NCI-H446 (cell line): ENCODE data around the gene STX8.

Source experiments
- DNase-seq, 2 experiments: peaks; one replicate each; lab custom pipeline; 2025; lab: John Stamatoyannopoulos, UW

The STX8 gene

DNA sequence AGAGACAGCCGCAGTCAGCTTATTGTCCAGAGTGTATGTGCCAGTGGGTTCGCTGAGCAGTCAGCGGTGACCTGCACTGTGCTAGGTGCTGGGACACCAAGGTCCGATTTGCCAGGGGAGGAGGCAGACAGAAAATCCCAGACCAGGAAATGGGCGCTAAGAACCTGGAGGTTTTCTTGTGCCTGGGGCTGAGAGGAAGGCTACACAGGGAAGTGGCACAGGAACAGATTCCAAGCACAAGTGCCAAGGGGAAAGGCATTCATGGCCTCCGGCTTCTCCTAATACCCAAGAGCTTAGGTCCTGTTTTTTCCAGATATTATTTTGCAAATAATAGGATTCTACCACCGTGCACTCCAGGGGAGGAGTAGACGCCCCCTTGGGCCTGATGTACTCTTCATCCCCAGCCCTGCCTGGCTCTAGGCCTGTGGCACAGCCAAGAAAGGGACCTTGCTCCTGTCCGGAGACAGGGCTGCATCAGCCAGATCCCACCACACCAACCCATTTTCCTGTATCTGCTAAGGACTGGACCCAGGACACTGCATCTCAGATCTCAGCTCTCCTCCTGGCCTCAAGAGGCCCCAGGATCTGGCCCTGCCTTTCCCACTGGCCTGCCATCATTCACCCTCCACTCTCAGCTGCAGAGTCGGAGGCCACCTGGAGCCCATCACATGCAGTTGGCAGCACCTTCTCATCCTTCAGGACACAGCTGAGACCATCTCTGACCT, 367.1 kb downstream of the STX8 start:
- DNase-seq = no peak

DNA sequence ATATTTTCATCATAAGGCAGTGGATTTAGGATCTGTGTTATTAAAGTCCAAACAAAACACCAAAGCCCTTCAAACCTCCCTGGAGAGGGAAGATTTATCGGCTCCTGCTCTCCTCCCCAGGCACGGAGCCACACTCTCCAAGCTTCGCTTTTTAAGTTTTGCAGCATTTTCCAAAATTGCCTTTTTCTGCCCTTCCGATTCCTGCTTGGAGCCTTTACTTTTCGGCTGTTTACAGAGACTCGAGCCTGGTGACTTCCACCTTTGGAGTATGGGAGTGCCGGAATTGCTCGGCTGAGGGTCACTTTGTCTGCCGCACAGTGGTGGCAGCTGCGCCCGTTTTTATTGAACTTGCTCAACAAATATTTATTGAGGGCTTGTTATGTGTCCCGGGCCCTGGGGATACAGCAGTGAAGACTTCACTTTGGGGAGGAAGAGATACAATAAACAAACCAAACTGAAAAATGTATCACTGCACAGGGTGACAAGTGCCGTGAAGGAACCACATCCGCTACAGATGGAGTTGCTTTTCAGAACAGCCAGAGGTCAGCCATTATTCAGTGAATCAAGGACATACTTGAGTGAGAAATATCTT, 368.8 kb downstream of the STX8 start:
- no peak for DNase-seq

DNA sequence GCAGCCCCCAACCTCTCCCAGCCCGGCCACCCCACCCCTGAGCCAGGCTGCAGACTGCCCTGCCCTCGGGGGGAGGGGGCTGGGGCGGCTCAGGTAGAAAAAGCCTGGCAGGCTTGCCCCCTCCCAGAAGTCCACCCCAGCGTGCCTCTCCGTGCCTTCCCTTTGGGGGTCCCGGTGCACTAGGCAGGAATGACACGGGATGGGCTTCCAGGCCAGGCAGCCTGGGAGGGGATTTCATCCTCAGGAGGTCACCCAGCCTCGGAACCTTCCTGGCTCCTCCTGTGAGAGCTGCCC, 369.3 kb downstream of the STX8 start:
- DNase-seq = no peak

DNA sequence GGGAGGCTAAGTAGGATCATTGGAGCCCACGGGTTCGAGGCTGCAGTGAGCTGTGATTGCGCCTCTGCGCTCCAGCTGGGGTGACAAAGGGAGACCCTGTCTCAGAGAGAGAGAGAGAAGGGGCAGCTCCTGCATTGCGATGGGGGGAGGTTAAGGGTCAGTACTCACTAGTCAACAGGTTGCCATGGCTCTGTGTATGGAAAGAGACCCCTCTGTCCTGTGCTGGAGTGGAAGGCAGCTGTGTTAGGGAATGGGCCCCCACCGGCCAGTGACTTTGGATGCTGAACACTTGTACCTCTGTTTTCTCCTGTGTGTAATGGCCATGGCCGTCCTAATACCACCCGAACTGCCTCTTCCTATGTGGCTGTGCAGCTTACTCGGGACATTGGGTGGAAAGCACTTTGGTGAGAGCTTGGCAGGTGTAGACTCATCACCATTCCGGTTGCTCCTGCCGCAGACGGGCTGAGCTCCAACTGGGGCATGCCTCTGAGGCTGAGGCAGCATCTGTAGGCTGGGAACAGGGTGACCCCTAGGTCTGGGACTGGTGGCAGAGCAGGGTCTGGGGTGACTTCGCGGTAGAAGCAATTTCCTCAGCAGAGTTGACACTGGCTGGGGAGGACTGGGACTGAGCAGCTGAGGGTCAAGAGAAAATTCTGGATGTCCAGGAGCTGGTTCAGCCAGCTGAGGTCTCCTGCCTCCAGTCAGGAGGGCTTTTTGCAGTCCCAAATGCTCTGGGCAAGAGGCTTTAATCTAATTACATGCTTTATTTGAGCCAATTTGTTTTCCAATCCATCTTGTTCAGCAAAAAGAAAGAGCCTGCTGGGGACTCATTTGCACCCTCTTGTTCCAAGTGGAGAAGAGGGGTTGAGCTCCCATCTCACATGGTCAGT, 369.9 kb downstream of the STX8 start:
- DNase-seq = no peak

DNA sequence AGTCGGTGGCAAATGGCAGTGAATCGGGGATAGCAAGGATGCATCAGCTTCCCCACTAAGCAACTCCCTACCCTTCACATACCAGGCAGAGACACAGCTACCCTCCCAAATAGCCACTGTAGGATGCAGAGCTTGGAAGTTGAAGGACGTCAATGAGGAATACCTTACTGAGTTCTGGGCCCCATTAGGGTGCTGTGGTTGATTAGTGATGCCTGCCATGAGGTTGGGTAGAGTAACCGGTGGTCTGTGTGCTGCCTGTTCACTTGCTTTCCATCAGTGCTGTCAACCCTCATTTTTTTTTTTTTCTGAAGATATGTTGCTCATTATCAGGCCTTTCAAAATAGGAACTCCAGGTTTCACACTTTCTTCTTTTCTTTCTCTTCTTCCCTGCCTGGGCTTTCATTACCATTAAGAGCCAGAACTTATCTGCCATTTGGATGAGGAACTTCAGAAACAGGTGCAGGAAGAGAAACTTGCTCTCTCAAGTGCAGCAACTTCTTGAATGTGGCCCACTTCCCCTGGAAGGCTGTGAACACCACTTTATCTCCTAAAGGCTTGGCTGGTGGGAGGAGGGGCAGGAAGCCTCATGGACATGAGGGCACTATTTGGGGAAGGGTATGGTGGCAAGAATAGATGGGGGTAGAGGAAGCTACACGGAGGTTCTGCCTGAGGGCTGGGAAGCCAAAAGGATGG, 370.8 kb downstream of the STX8 start:
- no peak for DNase-seq

DNA sequence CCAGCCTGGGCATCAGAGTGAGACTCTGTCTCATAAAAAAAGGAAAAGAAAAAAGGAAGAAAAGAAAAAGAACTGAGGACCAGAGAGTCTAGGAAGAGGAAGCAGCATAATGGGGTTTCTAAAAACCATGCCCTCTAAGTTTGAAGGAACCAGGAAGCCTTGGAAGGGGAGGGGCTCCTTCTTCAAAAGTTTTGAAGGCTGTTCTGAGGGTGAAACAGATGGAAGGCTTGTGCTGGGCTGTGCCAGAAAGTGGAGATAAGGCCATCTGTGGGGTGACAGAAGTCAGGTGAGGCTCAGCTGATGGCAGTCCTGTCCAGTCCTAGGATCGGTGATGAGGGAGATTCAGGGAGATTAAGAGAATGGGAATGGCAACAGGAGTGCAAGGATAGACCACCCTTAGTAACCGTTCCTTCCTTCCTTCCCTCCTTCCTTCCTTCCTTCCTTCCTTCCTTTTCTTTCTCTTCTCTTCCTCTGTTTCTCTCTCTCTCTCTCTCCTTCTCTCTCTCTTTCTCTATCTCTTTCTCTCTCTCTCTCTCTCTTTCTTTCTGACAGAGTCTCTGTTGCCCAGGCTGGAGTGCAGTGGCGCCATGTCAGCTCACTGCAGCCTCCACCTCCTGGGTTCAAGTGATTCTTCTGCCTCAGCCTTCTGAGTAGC, 371.7 kb downstream of the STX8 start:
- DNase-seq = no peak

DNA sequence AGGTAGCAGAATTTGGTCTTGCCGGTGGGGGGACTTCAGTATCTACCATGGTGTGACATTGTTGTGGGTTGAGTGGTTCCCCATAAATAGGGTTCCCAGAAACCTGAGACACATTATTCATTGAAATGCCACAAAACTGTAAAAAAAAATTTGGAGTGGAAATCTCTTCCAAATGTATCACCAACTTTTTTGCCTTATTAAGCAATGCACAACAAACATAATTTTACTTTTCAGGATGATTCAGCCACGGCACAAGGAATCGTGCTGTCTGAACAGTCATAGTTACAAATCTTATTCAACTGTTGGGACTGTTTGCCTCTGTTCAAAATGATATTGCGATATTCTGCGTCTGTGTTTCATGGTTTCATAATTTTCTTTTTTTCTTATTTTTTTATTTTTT, 373.1 kb downstream of the STX8 start:
- DNase-seq = no peak

DNA sequence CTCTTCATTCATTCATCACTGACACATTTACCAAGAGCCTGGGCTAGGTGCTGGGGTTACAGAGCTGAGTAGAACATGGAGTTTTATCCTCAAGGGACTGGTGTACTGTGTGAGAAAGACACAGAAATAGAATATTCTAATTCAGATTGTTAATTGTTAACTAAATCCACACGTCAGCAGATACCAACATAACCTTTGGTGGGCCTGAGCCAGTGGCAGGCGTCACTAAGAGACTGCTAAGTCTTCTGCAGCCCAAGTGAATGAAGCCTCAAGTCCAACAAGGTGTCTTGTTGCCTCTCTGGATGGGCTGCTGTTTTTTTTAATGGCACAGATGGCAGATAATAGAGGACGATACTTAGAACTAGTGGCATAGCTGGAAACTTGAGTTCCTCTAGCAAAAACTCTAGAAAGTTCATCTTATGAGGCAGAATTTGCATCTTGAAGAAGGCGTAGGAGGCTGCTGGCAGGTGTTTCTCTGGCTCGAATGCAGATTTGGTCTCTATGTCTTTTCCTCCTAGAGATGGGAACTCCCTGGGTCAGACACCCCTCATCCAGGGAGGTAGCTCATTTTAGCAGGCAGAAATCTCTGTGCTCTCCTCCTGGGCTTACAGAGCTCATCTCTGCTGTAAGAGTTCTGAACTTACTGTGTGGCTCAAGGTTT, 374.8 kb downstream of the STX8 start:
- DNase-seq = no peak
